D341Med (cell line): Measurements from ENCODE around the gene SEMA7A.
"Not testable (repeated sequence)": the region's sequence is repeated elsewhere in the genome, so short reads cannot be mapped to it uniquely, and the experiment has no call there.

Source experiments
- DNase-seq: peaks from one replicate; pipeline ENCODE4 v3.0.0; 2012; ENCODE audit warnings: low spot score

SEMA7A gene

GRCh38 chr15:74373056-74373650, 60.6 kb downstream of the SEMA7A start:
- no peak for DNase-seq

GRCh38 chr15:74370471-74370870, 63.3 kb downstream of the SEMA7A start:
- no peak for DNase-seq

GRCh38 chr15:74369756-74370155, 64.0 kb downstream of the SEMA7A start:
- DNase-seq, result no peak

- DNase-seq, result no peak
These were observed 64.5 kb downstream of the SEMA7A start for GRCh38 chr15:74369084-74369745.

- no peak for DNase-seq
These were observed 65.6 kb downstream of the SEMA7A start for GRCh38 chr15:74368121-74368520.

GRCh38 chr15:74367296-74367854, 66.4 kb downstream of the SEMA7A start, which contains the start of gene CYP11A1:
CYP11A1 (minus strand) TSS chr15:74367646; CDS start chr15:74367585, 61 bp downstream.
- peak; percentile 14 for DNase-seq

- DNase-seq, result peak; percentile 43
These were observed 67.9 kb downstream of the SEMA7A start for GRCh38 chr15:74365598-74366445.

GRCh38 chr15:74364936-74365597, 68.7 kb downstream of the SEMA7A start:
- no peak for DNase-seq

GRCh38 chr15:74362482-74362881, 71.3 kb downstream of the SEMA7A start:
- DNase-seq, result no peak

GRCh38 chr15:74360855-74361254, 72.9 kb downstream of the SEMA7A start:
- not testable (repeated sequence) for DNase-seq

GRCh38 chr15:74359376-74359775, 74.4 kb downstream of the SEMA7A start:
- DNase-seq, result not testable (repeated sequence)
